Measurements from ENCODE around the gene NLRP6. TPM values are rescaled to one million over a fixed set of nuclear protein-coding genes. Genes with fewer than 3 reads are reported as not detected.
"Not testable (repeated sequence)": the region's sequence is repeated elsewhere in the genome, so short reads cannot be mapped to it uniquely, and the experiment has no call there.

NLRP6 gene
- total RNA-seq, result 0.12 TPM

GRCh38 chr11:278001-278951, at the start of gene NLRP6:
NLRP6 (plus strand) TSS chr11:278407; CDS start chr11:278570, 163 bp downstream.
- ATAC-seq, result peak; percentile 9

DNA sequence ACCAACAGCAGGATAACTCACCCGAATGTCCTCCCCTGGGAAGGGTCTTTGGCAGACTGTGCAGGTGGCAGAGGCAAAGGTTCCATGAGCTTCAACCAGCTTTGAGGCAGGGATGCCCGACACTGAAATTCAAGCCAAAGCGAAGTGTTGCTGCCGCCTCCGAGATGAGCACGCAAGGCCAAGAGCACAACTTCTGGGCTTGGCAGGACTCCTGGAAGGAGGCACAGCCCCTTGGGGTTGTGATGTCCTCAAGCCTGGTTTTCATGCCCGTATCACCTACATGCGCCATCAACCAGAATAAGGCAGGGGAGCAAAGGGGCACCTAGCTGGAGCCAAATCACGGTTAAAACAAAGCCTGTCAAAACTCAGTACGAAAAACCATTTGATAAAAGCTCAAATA, 47.8 kb upstream of the NLRP6 start:
- no peak for ATAC-seq

DNA sequence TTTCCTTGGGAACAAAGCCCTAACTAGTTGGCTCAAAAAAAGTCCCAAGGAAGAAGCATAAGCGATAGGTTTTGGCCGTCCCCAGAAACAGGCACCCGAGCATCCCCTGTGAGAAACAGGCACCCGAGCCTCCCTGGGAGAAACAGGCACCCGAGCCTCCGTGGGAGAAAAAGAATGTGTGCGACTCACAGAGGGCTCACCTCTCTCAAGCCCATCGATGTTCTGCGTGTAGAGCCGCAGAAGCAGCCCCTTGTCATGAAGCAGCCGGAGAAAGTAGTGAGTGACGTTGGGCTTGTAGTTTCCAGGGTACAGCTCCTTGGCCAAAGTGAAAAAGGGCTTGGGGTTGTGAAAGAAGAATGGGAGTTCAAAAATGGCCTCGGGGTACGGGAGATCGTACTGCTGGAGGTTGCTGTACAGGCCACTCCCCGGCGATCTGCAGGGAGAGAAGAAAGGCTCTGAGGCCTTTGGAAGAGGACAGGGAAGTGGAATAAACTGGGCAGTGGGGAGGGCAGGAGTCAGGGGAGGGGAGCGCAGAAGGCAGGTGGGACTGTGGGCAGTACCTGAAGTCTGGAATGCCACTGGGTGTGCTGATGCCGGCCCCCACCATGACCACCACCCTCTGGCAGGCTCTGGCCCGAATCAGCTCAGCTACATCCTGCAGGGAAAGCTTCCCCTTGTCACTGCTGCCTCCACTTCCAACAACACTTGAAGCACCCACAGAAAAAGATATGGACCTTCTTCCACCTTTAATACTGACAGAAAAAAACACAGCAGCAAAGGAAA, 45.2 kb upstream of the NLRP6 start:
- no peak for ATAC-seq

- no peak for ATAC-seq
Measured at GRCh38 chr11:235180-235579, 43.0 kb upstream of the NLRP6 start.

DNA sequence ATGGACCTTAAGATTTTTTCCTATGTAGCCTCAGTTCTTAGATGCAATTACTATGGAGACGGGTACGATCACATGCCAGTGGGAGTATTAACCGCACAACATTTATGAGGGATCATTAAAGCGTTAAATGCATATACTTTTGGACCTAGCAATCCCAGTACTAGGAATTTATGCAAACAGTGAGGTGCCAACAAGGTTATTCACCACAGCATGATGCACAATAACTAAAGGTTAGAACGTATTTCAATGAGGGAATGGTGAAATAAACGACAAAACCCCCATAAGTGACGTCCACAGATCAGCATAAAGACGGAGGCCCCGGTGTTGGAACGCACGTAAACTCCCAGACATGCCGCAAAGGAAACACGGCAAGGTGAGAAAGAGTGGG, 42.6 kb upstream of the NLRP6 start:
- peak; percentile 14 for ATAC-seq

GRCh38 chr11:235997-236773, 42.0 kb upstream of the NLRP6 start, which contains the start of gene SIRT3:
SIRT3 (minus strand) TSS chr11:236342; CDS start chr11:236328, 14 bp downstream.
- ATAC-seq, result peak; percentile 95

- ATAC-seq, result peak; percentile 89
Measured at GRCh38 chr11:236774-237767, 41.1 kb upstream of the NLRP6 start, which contains the start of gene PSMD13. PSMD13 (plus strand) TSS chr11:236976; CDS start chr11:237050, 74 bp downstream.

GRCh38 chr11:238346-238745, 39.9 kb upstream of the NLRP6 start:
- not testable (repeated sequence) for ATAC-seq

GRCh38 chr11:240315-240714, 37.9 kb upstream of the NLRP6 start:
- ATAC-seq, result no peak

GRCh38 chr11:241634-242033, 36.6 kb upstream of the NLRP6 start:
- no peak for ATAC-seq

DNA sequence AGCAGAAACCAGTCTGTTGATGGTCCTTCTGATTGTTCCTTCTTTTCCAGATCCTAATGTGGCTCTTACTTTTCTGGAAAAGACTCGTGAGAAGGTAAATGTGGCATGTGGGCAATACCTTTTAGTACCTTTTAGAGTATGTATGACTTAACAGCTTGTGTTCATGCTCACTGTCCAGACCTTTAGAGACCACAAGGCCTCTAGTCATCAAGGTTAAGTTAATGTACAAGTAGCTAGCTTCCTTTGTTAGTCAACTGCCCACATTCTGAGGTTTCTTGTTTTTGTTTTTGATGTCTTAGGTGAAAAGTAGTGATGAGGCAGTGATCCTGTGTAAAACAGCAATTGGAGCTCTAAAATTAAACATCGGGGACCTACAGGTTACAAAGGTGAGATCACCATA, 33.8 kb upstream of the NLRP6 start:
- no peak for ATAC-seq

DNA sequence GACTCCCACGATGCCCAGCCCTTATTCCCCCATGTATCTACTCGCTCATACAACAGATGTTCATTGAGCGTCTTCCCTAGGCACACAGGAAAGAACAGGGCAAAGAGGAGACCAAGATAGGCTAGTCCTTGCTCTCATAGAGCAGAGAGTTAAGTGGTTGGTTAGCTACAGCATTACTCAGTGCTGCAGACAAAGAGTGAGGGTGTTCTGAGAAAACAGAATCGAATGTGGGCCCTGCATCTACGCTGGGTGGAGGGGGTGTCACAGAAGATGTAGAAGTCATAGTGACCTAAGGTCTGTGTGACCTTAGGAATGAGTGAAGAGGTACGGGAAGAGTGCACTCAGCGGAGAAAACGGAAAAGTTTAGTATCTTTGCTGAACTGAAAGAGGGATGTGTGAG, 29.1 kb upstream of the NLRP6 start:
- ATAC-seq, result no peak

DNA sequence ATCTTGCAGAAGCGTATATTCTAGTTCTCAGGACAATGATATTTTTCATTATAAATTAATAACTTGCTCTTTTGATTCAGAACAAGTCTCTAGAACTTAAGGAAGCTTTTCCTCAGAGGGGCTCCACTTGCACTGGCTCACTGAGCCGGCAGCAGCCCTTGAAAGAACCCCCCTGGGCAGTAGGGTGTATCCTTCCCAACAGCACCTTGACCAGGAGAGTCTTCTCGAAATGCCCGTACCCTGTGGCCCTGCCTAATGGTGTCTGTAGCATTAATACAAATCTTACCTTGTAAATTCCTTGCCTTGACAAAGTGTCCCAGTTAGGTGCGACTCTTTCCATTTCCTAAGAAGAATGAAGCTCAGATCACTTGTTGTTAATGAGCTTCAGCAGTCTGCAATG, 27.9 kb upstream of the NLRP6 start:
- no peak for ATAC-seq

- ATAC-seq, result peak; percentile 78
Measured at GRCh38 chr11:250740-251299, 27.4 kb upstream of the NLRP6 start.

GRCh38 chr11:251550-251949, 26.7 kb upstream of the NLRP6 start:
- no peak for ATAC-seq

- ATAC-seq, result no peak
Measured at GRCh38 chr11:252666-253065, 25.5 kb upstream of the NLRP6 start.

GRCh38 chr11:253160-253885, 24.9 kb upstream of the NLRP6 start:
- no peak for ATAC-seq

- no peak for ATAC-seq
Measured at GRCh38 chr11:253886-254270, 24.3 kb upstream of the NLRP6 start.

DNA sequence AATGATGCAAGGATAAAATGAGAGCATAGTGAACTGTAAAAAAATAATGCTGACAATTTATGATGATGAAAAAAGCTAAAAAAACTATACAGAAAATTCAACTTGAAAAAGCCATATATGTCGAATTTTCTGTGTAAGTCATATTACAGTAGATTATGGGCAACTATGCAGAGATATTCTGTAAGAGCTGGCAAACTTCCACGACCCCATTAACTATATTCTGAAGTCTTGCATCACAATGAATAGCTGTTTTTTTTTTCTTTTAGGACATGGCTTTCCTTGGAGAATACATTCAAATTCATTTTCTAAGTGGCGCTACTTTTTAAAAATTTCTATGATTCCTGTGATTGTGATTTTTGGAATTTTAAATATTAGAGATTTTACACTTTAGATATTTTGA, 23.0 kb upstream of the NLRP6 start:
- ATAC-seq, result no peak

GRCh38 chr11:255816-256215, 22.4 kb upstream of the NLRP6 start:
- ATAC-seq, result no peak

All from esophagus mucosa (tissue), 1 donor.